Pancreas (tissue), 10 donors: ENCODE data around the gene CDH24. TPM values are rescaled to one million over a fixed set of nuclear protein-coding genes. Genes with fewer than 3 reads are reported as not detected.

Source experiments
- ATAC-seq, 4 donors: fragments of 200-7000 bp; cut with Tn5 transposase; one replicate each; pipeline versions ENCODE4 v1.8.0 to v1.9.1; 2020; ENCODE audit warnings: mild to moderate bottlenecking in 4 of 4, moderate library complexity in 4 of 4
- DNase-seq, 6 donors: peaks; one replicate each; pipeline ENCODE4 v3.0.0-alpha.2; 2020
- FAIRE-seq: peaks from 2 replicates; lab custom pipeline; 2012; peaks lifted over from hg19 to GRCh38; lab: Jason Lieb, UNC
- H3K27ac ChIP-seq, 4 donors: fragments of 200-600 bp; sonication (generic); 1 replicate in 3 of 4; 2 replicates in 1 of 4; pipeline versions ENCODE4 v1.5.0 to v1.8.0; 2020
- H3K27me3 ChIP-seq, 4 donors: fragments of 200-600 bp; one replicate each; pipeline ENCODE4 v1.8.0; 2021
- H3K36me3 ChIP-seq, 3 donors: fragments of 200-600 bp; sonication (generic) in 1 of 3; one replicate each; pipeline versions ENCODE4 v1.5.0 to v1.8.0; 2020 to 2021
- H3K4me1 ChIP-seq, 3 donors: fragments of 200-600 bp; one replicate each; pipeline ENCODE4 v1.8.0; 2021
- H3K4me3 ChIP-seq, 4 donors: fragments of 200-600 bp; sonication (generic) in 2 of 4; one replicate each; pipeline versions ENCODE4 v1.5.0 to v1.8.0; 2020 to 2021
- H3K9me3 ChIP-seq, 4 donors: fragments of 200-600 bp; one replicate each; pipeline ENCODE4 v1.8.0; 2021
- WGBS, 2 donors: extraction: QIAGEN DNeasy Blood & Tissue Kit; methylation state at CpG; one replicate each; pipeline ENCODE4 v1.1.7; 2013; 5-methylcytosine and 5-hydroxymethylcytosine counted together
- intact Hi-C, 3 donors: fragments of 100-400 bp; cut with DNase I; formaldehyde crosslinking; loops; one replicate each; pipeline versions ENCODE4 v1.11.1 to v1.14.2; 2022
- polyA plus RNA-seq, 2 donors: library from polyadenylated mRNA; stranded (reverse); fragments of 200-250 nt; gene quantifications; one replicate each; pipeline ENCODE4 v1.2.3, GENCODE V29; 2013
- total RNA-seq, 6 donors: library from RNA; stranded (reverse); fragmentation: NEBNext Ultra II Directional in 4 of 6; extraction: Animal tissue kit (Norgen Biotek cat#: 25700) in 4 of 6; gene quantifications; one replicate each; pipeline versions ENCODE4 v1.2.1 to v1.2.4, GENCODE V29; 2021 to 2023
- TF ChIP-seq, protein P1 (sequence below), 4 donors: fragments of 200-600 bp; sonication (generic) in 3 of 4; IDR thresholded peaks; one replicate each; pipeline versions ENCODE4 v1.5.0 to v1.8.0; 2021; ENCODE audit warnings: antibody characterized with exemption in 4 of 4
- donor health status: healthy with polysubstance abuse.
- donor health status: DM: no; HTN: no; CAD: no; lungs with moderate emphysema.
- donor health status: DM: no; HTN: no; CAD: no.
- donor health status: control.
- donor health status: control.
- donor health status: Bipolar disorder and iron deficiency.
- donor health status: DM: yes; HTN: yes; CAD: no.
- donor health status: DM: no; HTN: no; CAD: no.
- donor health status: DM: no; HTN: no; CAD: no.
- donor health status: DM: yes; HTN: yes; CAD: no.

The CDH24 gene
- total and polyA plus RNA-seq, 8 donors = 0.91 to 11.8 (median 1.6) TPM

DNA sequence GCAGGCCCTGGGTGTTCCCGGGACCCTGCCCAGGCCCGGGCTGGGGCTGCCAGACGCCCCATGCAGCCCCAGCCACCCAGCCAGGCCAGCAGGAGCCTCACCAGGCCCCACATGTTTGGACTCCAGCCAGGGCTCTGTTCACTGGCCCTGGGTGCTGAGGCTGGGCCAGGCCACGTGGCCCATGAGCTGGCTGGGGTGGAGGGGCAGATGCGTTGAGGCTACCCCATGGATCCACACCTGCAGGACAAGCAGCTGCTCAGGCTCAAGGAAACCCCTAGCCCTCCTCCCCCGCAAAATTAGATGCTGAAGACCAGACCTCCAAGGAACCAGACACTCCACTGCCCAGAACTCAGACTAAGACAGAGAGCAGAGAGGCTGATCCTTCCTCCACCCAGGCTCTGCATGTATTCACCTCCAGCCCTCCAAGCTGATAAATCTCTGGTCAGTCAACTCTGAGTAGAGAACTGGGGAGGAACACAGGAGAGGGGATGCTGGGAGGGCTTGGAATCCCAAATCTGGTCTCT lies 1.6 kb downstream of the CDH24 start:
- no peak overlapping the region for H3K4me3 ChIP-seq
- no peaks in the 10 kb centered on the region for H3K27me3 ChIP-seq
- no peaks in the 10 kb centered on the region for H3K9me3 ChIP-seq
- TF ChIP-seq, protein P1, sequence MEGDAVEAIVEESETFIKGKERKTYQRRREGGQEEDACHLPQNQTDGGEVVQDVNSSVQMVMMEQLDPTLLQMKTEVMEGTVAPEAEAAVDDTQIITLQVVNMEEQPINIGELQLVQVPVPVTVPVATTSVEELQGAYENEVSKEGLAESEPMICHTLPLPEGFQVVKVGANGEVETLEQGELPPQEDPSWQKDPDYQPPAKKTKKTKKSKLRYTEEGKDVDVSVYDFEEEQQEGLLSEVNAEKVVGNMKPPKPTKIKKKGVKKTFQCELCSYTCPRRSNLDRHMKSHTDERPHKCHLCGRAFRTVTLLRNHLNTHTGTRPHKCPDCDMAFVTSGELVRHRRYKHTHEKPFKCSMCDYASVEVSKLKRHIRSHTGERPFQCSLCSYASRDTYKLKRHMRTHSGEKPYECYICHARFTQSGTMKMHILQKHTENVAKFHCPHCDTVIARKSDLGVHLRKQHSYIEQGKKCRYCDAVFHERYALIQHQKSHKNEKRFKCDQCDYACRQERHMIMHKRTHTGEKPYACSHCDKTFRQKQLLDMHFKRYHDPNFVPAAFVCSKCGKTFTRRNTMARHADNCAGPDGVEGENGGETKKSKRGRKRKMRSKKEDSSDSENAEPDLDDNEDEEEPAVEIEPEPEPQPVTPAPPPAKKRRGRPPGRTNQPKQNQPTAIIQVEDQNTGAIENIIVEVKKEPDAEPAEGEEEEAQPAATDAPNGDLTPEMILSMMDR (IDR thresholded peaks at IDR 0.05) = no peak
- no peak for ATAC-seq
- peaks cover 0 to 9% (median 0%) of the 10 kb centered on the region in 3 donors for H3K4me1 ChIP-seq
- H3K27ac ChIP-seq = no peak overlapping the region
- H3K36me3 ChIP-seq = peaks cover under 1 to 13% (median 8%) of the 10 kb centered on the region in 3 donors
- WGBS, 2 donors = 62 to 71% methylated on average over 5 to 6 of the region's 6 CpGs
- DNase-seq = peak in 2 of 6 donors; percentile 62 to 79
- intact Hi-C loops = loop anchor here in 2 of 3 donors (5.0 to 10.0 kb wide), 2 partner anchors 61 to 68 kb away; no protein-coding TSS in a partner anchor
- FAIRE-seq = no peak

DNA sequence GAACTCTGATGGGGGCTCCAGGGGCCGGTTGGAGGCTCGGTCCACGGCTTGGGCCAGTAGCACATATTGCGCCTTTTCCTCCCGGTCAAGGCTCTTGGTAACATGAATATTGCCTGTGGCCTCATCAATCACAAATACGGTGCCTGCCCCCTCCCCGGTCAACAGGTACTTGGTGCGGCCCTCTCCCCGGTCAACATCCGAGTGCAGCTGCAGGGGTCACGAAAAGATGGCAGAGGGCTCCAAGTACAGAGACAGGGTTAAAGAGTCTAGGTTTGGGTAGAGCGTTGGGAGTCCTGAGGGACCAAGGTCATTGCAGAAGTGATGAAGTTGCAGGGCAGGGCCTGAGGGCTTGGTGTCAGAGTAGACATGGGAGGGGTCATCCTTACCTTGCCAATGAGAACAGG lies 2.2 kb downstream of the CDH24 start:
- FAIRE-seq (no peak), DNase-seq (no peak)

DNA sequence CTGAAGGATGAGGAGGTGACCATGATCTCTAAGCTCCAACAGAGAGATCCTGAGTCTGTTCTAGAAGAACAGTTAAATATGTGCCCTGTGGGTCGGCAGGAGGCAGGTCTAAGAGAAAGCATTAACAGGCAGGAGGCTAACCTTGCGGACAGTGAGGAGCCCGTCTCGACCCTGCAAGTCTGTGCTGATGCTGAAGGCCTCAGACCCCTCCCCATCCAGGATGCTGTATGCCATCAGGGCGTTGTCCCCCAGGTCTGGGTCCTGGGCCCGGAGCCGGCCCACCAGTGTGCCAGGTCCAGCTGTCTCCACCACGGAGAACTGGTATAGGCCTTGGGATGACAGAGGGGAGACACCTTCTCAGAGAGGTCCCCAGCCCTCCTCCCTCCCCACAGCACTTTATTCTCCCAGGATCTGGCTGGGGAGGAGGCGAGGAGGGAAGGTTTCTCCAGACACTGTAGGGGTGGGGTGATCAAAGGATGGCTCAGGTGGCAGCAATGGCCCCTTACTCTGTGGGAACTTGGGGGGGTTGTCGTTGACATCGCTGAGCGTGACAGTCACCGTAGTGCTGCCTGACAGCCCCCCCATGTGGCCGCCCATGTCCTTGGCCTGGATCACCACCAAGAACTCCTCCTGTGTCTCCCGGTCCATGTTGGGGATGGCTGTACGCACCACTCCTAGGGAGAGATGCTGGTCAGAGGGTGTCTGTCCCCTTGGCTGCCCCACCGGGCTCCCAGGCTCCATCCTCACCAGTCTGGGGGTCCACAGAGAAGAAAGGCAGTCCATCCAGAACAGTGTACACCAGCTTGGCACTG lies 3.1 kb downstream of the CDH24 start:
- Histone ChIP-seq H3K36me3 (no peaks in the 10 kb centered on the region), H3K27ac (no peak overlapping the region), H3K27me3 (no peaks in the 10 kb centered on the region), H3K4me3 (no peak overlapping the region), H3K9me3 (no peaks in the 10 kb centered on the region), H3K4me1 (peaks cover 0 to 9% (median 0%) of the 10 kb centered on the region in 3 donors)
- ATAC-seq = no peak
- no peak for DNase-seq
- TF ChIP-seq, protein P1 (IDR thresholded peaks at IDR 0.05) = no peak
- intact Hi-C loops = loop anchor here in 1 of 3 donors (10.0 kb wide), 1 partner anchor 59 kb away; no protein-coding TSS in a partner anchor
- 77 to 83% methylated on average over 17 of the region's 17 CpGs for WGBS, 2 donors
- FAIRE-seq = no peak

More for the DNA sequence above, 2.2 kb downstream of the CDH24 start:
- H3K27me3 ChIP-seq = no peaks in the 10 kb centered on the region
- H3K9me3 ChIP-seq = no peaks in the 10 kb centered on the region
- H3K4me3 ChIP-seq = no peak overlapping the region
- peaks cover 0 to 8% (median 3%) of the 10 kb centered on the region in 3 donors for H3K36me3 ChIP-seq
- intact Hi-C loops = loop anchor here in 2 of 3 donors (5.0 to 10.0 kb wide), 2 partner anchors 60 to 68 kb away; no protein-coding TSS in a partner anchor
- WGBS, 2 donors = 93 to 95% methylated on average over 12 of the region's 12 CpGs
- TF ChIP-seq, protein P1 (IDR thresholded peaks at IDR 0.05) = no peak
- ATAC-seq = no peak
- H3K4me1 ChIP-seq = peaks cover 0 to 9% (median 0%) of the 10 kb centered on the region in 3 donors
- no peak overlapping the region for H3K27ac ChIP-seq

DNA sequence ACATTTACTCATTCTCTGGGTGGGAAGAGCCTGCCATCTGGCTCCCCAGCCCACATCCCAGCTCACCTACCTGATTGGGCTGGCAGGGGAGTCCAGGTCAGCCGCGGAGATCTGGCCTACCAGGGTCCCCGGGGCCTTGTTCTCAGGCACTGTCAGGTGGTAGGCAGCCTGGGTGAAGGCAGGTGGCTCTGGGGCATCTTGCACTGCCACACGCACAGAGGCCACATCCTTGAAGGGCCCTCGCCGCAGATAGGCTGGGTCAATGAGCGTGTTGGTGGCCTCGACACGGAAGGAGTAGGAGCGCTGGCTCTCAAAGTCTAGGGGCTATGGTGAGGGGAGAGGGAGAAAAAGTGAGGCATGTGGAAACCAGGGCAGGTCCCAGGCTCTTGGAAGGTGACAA lies 3.9 kb downstream of the CDH24 start:
- no peaks in the 10 kb centered on the region for H3K9me3 ChIP-seq
- ATAC-seq (no peak), FAIRE-seq (no peak), DNase-seq (no peak)
- intact Hi-C loops = loop anchor here in 1 of 3 donors (10.0 kb wide), 1 partner anchor 59 kb away; no protein-coding TSS in a partner anchor
- no peak overlapping the region for H3K27ac ChIP-seq
- no peaks in the 10 kb centered on the region for H3K36me3 ChIP-seq
- TF ChIP-seq, protein P1 (IDR thresholded peaks at IDR 0.05) = no peak
- H3K4me1 ChIP-seq = peaks cover 0 to 9% (median 0%) of the 10 kb centered on the region in 3 donors
- WGBS, 2 donors = 92 to 94% methylated on average over 10 of the region's 10 CpGs
- no peak overlapping the region for H3K4me3 ChIP-seq
- no peaks in the 10 kb centered on the region for H3K27me3 ChIP-seq
